Measurements from ENCODE around the gene P2RY12. TPM values are rescaled to one million over a fixed set of nuclear protein-coding genes. Genes with fewer than 3 reads are reported as not detected.

Gene P2RY12
- total RNA-seq, 1 experiment from 2014 or later = not detected

DNA sequence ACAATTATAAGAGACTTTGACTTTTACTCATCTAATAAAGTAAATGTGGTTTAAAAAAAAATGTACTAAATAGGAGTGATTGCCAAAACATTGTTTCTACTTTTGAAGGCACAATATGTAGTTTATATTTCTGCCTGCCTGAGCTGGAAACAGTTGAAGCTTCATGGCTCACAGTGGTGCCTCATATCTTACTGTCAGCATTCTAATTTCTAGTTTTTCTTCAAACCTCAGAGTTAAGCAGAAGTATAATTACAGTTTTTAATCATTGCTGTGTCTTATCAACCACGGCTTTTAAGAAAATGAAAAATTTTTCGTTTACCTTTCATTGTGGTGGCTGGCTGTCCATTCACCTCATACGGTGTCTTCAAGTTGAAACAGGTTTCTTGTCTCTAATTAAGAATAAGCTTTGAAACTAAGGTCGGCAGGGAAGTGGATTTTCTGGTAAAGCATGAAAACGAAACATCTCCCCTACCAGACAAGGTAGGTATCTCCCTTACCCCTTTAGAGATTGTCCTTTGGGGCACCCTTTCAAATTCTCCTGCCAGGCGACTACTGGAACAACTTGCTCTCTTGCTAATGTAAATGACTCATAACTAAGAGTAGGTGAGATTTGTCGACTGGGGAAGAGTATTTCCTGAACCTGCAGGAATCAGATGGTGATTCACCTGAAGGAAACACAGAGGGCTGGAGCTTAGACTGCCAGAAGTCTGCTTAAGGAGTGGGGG is 68.1 kb downstream of the P2RY12 start, which contains the start of gene GPR87:
TSS of gene GPR87 (minus strand) at position 554 of the 725 bp plus-strand sequence. CDS start 16,720 bp downstream, outside the sequence.
- in situ Hi-C loops (cut with HindIII; ENCODE audit: low pct_unique_long_range_greater_than_20kb, low sequenced_read_pairs) = no loop called here
- peak; percentile 16 for DNase-seq (ENCODE audit: low read depth)

DNA sequence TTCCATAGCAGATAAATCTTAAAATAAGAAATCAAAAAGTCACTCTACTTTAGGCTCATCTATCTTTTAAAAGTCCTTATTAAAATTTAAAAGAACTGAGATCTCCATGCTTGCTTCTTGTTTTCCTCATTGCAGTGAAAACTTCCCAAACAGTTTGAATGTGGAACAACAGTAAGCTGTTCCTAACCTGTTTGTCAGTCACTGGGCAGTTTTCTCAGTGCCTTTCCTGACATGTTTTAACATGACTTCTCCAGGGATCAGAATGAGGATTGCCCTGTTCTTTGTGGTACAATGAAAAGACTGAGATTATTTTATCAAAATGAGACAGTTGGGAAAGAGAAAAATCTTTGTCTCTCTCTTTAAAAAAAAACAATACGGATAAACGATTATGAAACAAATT is 68.7 kb downstream of the P2RY12 start:
- DNase-seq (ENCODE audit: low read depth) = no peak
- in situ Hi-C loops (cut with HindIII; ENCODE audit: low pct_unique_long_range_greater_than_20kb, low sequenced_read_pairs) = no loop called here

- in situ Hi-C loops (cut with HindIII; ENCODE audit: low pct_unique_long_range_greater_than_20kb, low sequenced_read_pairs) = no loop called here
- DNase-seq (ENCODE audit: low read depth) = no peak
These were observed 69.4 kb downstream of the P2RY12 start for GRCh38 chr3:151315136-151315535.

DNA sequence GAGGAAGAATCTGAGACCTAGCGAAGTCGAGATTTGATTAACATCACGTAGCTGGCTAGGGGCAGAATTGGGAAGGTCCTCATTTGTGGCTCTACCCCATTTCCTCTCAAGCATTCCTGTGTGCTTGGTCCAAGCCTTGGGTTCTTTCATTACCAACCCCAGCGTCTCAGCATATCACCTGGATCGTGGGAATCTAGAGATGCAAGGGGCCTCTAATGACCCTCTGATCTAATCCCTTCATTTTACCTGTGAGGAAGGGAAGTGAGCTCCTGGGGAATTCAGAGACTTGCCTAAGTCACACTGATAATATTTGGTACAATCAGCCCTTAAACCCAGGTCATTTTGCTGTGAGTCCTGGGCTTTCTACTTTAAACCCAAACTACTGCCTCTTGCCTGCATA is 70.0 kb downstream of the P2RY12 start:
- in situ Hi-C loops (cut with HindIII; ENCODE audit: low pct_unique_long_range_greater_than_20kb, low sequenced_read_pairs) = no loop called here
- DNase-seq (ENCODE audit: low read depth) = no peak

GRCh38 chr3:151314137-151314536 is 70.4 kb downstream of the P2RY12 start:
- in situ Hi-C loops (cut with HindIII; ENCODE audit: low pct_unique_long_range_greater_than_20kb, low sequenced_read_pairs) = no loop called here
- DNase-seq (ENCODE audit: low read depth) = no peak

DNA sequence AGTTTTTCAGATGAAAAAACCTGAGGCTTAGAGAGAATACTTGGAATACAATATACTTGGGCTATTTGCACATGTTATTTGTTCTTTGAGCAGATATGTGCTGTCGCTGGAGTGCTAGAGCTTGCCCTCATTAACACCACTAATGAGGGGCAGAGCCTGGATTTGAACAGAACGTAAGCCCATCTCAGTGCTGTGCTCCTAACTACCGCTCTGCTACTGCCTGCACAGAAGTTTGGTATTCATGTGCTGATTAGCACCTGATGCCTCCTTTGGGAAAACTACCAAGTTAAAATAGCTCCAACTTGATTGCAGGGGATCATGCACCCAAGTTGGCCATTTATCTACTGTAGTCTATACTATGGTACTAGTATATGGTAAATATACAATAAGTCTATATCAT is 71.6 kb downstream of the P2RY12 start:
- DNase-seq (ENCODE audit: low read depth) = no peak
- in situ Hi-C loops (cut with HindIII; ENCODE audit: low pct_unique_long_range_greater_than_20kb, low sequenced_read_pairs) = no loop called here

- no peak for DNase-seq (ENCODE audit: low read depth)
- in situ Hi-C loops (cut with HindIII; ENCODE audit: low pct_unique_long_range_greater_than_20kb, low sequenced_read_pairs) = no loop called here
These were observed 75.0 kb downstream of the P2RY12 start for GRCh38 chr3:151309566-151309965.

- DNase-seq (ENCODE audit: low read depth) = no peak
- in situ Hi-C loops (cut with HindIII; ENCODE audit: low pct_unique_long_range_greater_than_20kb, low sequenced_read_pairs) = no loop called here
These were observed 76.7 kb downstream of the P2RY12 start for GRCh38 chr3:151307583-151308488.

DNA sequence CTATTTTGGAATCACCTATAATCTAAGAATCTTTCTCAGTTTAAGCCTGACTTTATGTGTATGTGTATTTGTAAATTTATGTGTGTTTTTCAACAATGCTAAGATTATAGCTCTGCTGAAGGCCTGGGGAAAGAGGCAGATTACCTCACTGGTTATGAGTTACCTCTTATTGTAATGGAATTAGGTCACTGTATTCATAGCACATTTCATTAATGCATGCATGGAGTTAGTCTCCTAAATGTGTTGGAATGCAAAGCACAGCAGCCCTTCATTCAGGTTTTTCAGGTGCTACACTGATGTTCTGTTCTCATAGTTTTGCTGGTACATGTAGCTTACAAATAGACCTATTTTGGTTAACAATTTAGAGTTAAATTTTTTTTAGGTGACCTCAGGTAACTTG is 77.4 kb downstream of the P2RY12 start:
- in situ Hi-C loops (cut with HindIII; ENCODE audit: low pct_unique_long_range_greater_than_20kb, low sequenced_read_pairs) = no loop called here
- DNase-seq (ENCODE audit: low read depth) = no peak

DNA sequence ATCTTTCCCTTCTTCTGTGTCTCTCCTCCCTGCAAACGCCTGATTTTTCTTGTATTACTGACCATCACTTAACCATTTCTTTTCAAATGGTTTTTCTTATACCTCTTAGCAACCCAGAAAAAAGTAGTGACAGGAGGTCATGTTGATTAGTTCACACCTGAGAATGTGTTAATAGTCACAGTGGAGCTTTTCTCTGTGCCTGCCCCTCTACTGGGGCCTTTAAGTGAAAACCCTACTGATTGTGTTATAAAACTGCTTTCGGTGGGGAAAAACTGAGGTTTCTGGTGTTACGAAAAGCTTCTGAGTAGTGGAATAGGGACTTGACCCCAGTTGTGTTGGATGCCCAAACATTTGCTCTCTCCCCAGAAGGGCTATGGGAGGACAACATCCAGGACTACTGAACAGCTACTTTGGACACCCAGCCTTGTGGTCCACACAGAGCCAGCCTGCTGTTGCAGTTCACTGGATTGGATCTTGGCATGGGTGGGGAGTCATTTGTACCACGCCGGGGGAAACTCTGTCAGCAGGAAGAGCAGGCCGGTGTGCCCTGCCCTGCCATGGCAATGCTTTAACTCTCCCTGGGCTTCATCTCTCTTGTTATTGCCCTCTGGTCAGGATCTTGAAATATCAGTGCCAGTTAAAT is 78.3 kb downstream of the P2RY12 start:
- DNase-seq (ENCODE audit: low read depth) = no peak
- in situ Hi-C loops (cut with HindIII; ENCODE audit: low pct_unique_long_range_greater_than_20kb, low sequenced_read_pairs) = no loop called here

GRCh38 chr3:151305775-151306151 is 78.8 kb downstream of the P2RY12 start:
- in situ Hi-C loops (cut with HindIII; ENCODE audit: low pct_unique_long_range_greater_than_20kb, low sequenced_read_pairs) = no loop called here
- no peak for DNase-seq (ENCODE audit: low read depth)

- in situ Hi-C loops (cut with HindIII; ENCODE audit: low pct_unique_long_range_greater_than_20kb, low sequenced_read_pairs) = no loop called here
- DNase-seq (ENCODE audit: low read depth) = peak; percentile 92
These were observed 79.3 kb downstream of the P2RY12 start for GRCh38 chr3:151305060-151305774.

DNA sequence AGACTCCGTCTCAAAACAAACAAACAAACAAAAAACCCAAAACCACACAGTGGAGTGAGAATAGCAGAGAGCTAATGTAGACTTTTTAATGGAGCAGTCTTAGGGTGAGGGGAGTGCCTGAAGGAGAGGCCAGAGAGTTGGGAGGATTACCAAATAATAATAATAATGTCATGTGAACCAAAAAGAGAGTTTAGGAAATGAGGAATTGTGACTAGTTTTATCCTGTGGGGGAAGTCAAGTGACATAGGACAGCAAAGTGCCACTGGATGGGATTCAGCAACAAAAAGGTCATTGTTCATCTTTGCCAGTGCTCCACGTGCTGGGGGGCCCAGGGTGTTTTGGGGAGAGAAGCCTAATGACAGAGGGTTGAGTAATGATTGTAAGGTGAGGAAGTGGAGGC is 80.8 kb downstream of the P2RY12 start:
- DNase-seq (ENCODE audit: low read depth) = no peak
- in situ Hi-C loops (cut with HindIII; ENCODE audit: low pct_unique_long_range_greater_than_20kb, low sequenced_read_pairs) = no loop called here

DNA sequence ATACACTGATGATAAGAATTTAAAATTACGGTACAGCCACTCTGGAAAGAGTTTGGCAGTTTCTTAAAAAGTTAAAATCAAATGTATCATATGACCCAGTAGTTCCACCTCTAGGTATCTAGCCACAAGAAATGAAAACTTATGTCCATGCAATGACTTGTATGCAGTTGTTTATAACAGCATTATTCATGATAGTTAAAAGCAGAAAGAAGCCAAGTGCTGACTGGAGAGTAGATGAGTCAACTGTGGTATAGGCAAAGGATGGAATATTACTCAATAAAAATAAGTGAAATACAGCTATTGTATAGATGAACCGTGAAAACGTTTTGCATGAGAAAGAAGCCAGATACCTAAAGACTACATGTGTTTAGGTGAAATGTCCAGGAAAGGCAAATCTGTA is 82.8 kb downstream of the P2RY12 start:
- no peak for DNase-seq (ENCODE audit: low read depth)
- in situ Hi-C loops (cut with HindIII; ENCODE audit: low pct_unique_long_range_greater_than_20kb, low sequenced_read_pairs) = no loop called here

GRCh38 chr3:151300539-151300938 is 84.0 kb downstream of the P2RY12 start:
- DNase-seq (ENCODE audit: low read depth) = no peak
- in situ Hi-C loops (cut with HindIII; ENCODE audit: low pct_unique_long_range_greater_than_20kb, low sequenced_read_pairs) = no loop called here

DNA sequence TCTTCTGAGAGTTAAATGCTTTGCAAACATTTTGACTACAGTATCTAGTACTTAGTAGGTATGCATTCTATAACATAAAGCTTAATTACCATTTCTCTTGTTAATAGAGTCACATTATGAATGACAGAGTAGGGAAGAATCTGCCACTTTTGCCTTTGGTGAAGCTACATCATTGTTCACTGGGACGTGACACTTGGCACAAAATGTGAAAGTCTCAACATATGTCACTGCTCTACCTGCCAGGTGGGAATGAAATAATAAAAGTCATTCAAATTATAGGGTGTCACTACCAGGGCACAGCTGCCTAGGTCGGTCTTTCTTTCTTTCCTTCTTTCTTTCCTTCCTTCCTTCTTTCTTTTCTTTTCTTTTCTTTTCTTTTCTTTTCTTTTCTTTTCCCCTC is 85.5 kb downstream of the P2RY12 start:
- in situ Hi-C loops (cut with HindIII; ENCODE audit: low pct_unique_long_range_greater_than_20kb, low sequenced_read_pairs) = no loop called here
- no peak for DNase-seq (ENCODE audit: low read depth)

DNA sequence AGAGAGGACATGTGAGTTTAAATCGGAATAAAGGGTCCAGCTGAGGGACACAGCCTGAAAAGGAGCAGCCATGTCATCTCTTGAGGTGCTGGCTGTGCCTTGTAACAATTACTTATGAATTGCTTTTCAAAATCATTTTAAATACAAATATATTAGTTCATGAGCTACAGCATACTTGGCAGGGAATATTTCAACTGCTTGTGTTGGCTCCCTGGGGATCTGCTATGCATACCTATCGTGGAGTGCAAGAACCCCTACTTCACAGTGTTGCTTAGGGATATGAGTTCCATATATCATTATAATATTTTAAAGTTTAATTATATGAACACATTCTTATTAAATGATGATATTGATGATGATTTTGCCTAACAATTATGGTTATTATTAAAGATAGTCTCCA is 87.1 kb downstream of the P2RY12 start:
- in situ Hi-C loops (cut with HindIII; ENCODE audit: low pct_unique_long_range_greater_than_20kb, low sequenced_read_pairs) = no loop called here
- no peak for DNase-seq (ENCODE audit: low read depth)

DNA sequence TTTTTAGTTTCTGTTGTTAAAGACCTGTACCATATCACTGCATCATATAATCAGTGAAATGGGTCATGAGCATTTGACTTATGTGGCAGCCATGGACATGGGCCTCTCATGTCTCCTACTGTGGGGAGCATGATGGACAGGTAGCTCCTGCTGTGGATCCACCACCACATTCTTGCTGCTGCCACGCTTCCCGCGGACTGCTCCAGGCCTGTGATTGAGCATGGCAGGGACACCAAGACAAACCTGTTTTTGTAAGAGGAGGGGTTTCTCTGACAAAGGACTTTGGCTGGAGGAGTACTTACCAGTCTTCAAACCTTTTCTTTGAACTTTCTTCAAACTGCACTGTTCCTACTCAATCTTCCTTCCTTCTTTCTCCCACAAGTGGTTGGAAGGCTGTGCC is 88.3 kb downstream of the P2RY12 start:
- in situ Hi-C loops (cut with HindIII; ENCODE audit: low pct_unique_long_range_greater_than_20kb, low sequenced_read_pairs) = no loop called here
- no peak for DNase-seq (ENCODE audit: low read depth)
